Duodenal mucosa (tissue), 2 donors: Measurements from ENCODE around the gene NCAPH2.

Experiments used
- H3K27ac ChIP-seq: one replicate; pipeline ENCODE4 v1.7.0; 2013; ENCODE audit warnings: low read depth, low read length
- H3K27me3 ChIP-seq, 2 donors: one replicate each; pipeline ENCODE4 v1.7.0; 2013; ENCODE audit warnings: low read length in 2 of 2, control low read depth in 1 of 2; ENCODE audit not compliant: insufficient read depth in 2 of 2, control insufficient read depth in 1 of 2
- H3K36me3 ChIP-seq, 2 donors: one replicate each; pipeline ENCODE4 v1.7.0; 2013; ENCODE audit warnings: low read length in 2 of 2, control low read depth in 1 of 2; ENCODE audit not compliant: insufficient read depth in 2 of 2, control insufficient read depth in 1 of 2
- H3K4me1 ChIP-seq, 2 donors: one replicate each; pipeline ENCODE4 v1.7.0; 2013; ENCODE audit warnings: low read length in 2 of 2, control low read depth in 1 of 2; ENCODE audit not compliant: insufficient read depth in 2 of 2, control insufficient read depth in 1 of 2
- H3K4me3 ChIP-seq, 2 donors: one replicate each; pipeline ENCODE4 v1.7.0; 2013; ENCODE audit warnings: low read length in 2 of 2, low read depth in 1 of 2
- H3K9ac ChIP-seq, 2 donors: one replicate each; pipeline ENCODE4 v1.7.0; 2013; ENCODE audit warnings: low read length in 2 of 2, low read depth in 1 of 2
- H3K9me3 ChIP-seq, 2 donors: one replicate each; pipeline ENCODE4 v1.7.0; 2013; ENCODE audit warnings: low read length in 2 of 2, control low read depth in 1 of 2; ENCODE audit not compliant: control insufficient read depth in 1 of 2

Gene NCAPH2

GRCh38 chr22:50505776-50506610 is 2.0 kb upstream of the NCAPH2 start:
- peak overlapping the region in 1 of 2 donors; percentile 87 for H3K9ac ChIP-seq

GRCh38 chr22:50506611-50507420 is 1.2 kb upstream of the NCAPH2 start:
- Histone ChIP-seq H3K27me3 (no peaks in the 10 kb centered on the region), H3K9ac (peak overlapping the region; percentile 87 to 91), H3K4me1 (peaks cover 10 to 27% of the 10 kb centered on the region in 2 donors), H3K9me3 (no peaks in the 10 kb centered on the region), H3K36me3 (peaks cover 6 to 21% of the 10 kb centered on the region in 2 donors), H3K4me3 (peak overlapping the region; percentile 81 to 94), H3K27ac (peak overlapping the region; percentile 61)

More at GRCh38 chr22:50505776-50506610, 2.0 kb upstream of the NCAPH2 start:
- Histone ChIP-seq H3K27me3 (no peaks in the 10 kb centered on the region), H3K9me3 (no peaks in the 10 kb centered on the region), H3K27ac (no peak overlapping the region), H3K4me3 (peak overlapping the region; percentile 81 to 94), H3K36me3 (peaks cover 6 to 21% of the 10 kb centered on the region in 2 donors), H3K4me1 (peaks cover 10 to 27% of the 10 kb centered on the region in 2 donors)

GRCh38 chr22:50507421-50507990 is 518 bp upstream of the NCAPH2 start, which contains the start of gene LMF2:
Gene LMF2 (minus strand): TSS chr22:50507702. CDS start chr22:50507675, 27 bp downstream.
- no peaks in the 10 kb centered on the region for H3K9me3 ChIP-seq
- no peaks in the 10 kb centered on the region for H3K27me3 ChIP-seq
- H3K27ac ChIP-seq: peak within 1 kb of the TSS; percentile 88
- H3K9ac ChIP-seq: peak within 1 kb of the TSS; percentile 87 to 91
- H3K4me1 ChIP-seq: peaks cover 10 to 27% of the 10 kb centered on the region in 2 donors
- peaks cover 6 to 23% of the 10 kb centered on the region in 2 donors for H3K36me3 ChIP-seq
- H3K4me3 ChIP-seq: peak within 1 kb of the TSS; percentile 81 to 94

- Histone ChIP-seq H3K9me3 (no peaks in the 10 kb centered on the region), H3K9ac (peak overlapping the region; percentile 49 to 66), H3K27me3 (no peaks in the 10 kb centered on the region), H3K4me1 (peaks cover 10 to 27% of the 10 kb centered on the region in 2 donors), H3K4me3 (peak overlapping the region; percentile 72 to 90), H3K36me3 (peaks cover 0 to 18% of the 10 kb centered on the region in 2 donors), H3K27ac (no peak overlapping the region)
Measured at GRCh38 chr22:50508897-50509296, 873 bp downstream of the NCAPH2 start.

- Histone ChIP-seq H3K4me3 (no peak overlapping the region), H3K9me3 (no peaks in the 10 kb centered on the region), H3K9ac (no peak overlapping the region), H3K36me3 (peaks cover 11 to 29% of the 10 kb centered on the region in 2 donors), H3K4me1 (peaks cover 10 to 12% of the 10 kb centered on the region in 2 donors), H3K27ac (no peak overlapping the region), H3K27me3 (no peaks in the 10 kb centered on the region)
Measured at GRCh38 chr22:50513175-50513574, 5.2 kb downstream of the NCAPH2 start.

- no peaks in the 10 kb centered on the region for H3K9me3 ChIP-seq
- no peak overlapping the region for H3K27ac ChIP-seq
- peaks cover 16 to 48% of the 10 kb centered on the region in 2 donors for H3K36me3 ChIP-seq
- H3K27me3 ChIP-seq: no peaks in the 10 kb centered on the region
- H3K4me3 ChIP-seq: no peak overlapping the region
- no peaks in the 10 kb centered on the region for H3K4me1 ChIP-seq
- no peak overlapping the region for H3K9ac ChIP-seq
Measured at GRCh38 chr22:50516068-50516467, 8.0 kb downstream of the NCAPH2 start.

GRCh38 chr22:50516891-50517290 is 8.9 kb downstream of the NCAPH2 start:
- Histone ChIP-seq H3K27ac (no peak overlapping the region), H3K4me1 (no peaks in the 10 kb centered on the region), H3K4me3 (no peak overlapping the region), H3K27me3 (no peaks in the 10 kb centered on the region), H3K36me3 (peaks cover 18 to 55% of the 10 kb centered on the region in 2 donors), H3K9me3 (no peaks in the 10 kb centered on the region), H3K9ac (no peak overlapping the region)

GRCh38 chr22:50517495-50518260 is 9.7 kb downstream of the NCAPH2 start:
- H3K4me1 ChIP-seq: peaks cover 0 to 4% of the 10 kb centered on the region in 2 donors
- no peak overlapping the region for H3K9ac ChIP-seq
- H3K27me3 ChIP-seq: no peaks in the 10 kb centered on the region
- H3K9me3 ChIP-seq: no peaks in the 10 kb centered on the region
- peaks cover 20 to 58% of the 10 kb centered on the region in 2 donors for H3K36me3 ChIP-seq
- H3K4me3 ChIP-seq: no peak overlapping the region
- H3K27ac ChIP-seq: no peak overlapping the region

- H3K4me1 ChIP-seq: peaks cover 7 to 13% of the 10 kb centered on the region in 2 donors
- no peak overlapping the region for H3K27ac ChIP-seq
- H3K36me3 ChIP-seq: peaks cover 27 to 67% of the 10 kb centered on the region in 2 donors
- H3K27me3 ChIP-seq: no peaks in the 10 kb centered on the region
- H3K4me3 ChIP-seq: no peak overlapping the region
- H3K9ac ChIP-seq: no peak overlapping the region
- H3K9me3 ChIP-seq: no peaks in the 10 kb centered on the region
Measured at GRCh38 chr22:50518606-50519005, 10.6 kb downstream of the NCAPH2 start.
